Endothelial cell of umbilical vein (primary cell): ENCODE results near the gene VWA8.

Source experiments
- CTCF ChIP-seq, 2 donors: IDR thresholded peaks; 1 replicate in 1 of 2; 2 replicates in 1 of 2; pipeline ENCODE4 v1.5.1; 2011; ENCODE audit warnings: low read length in 2 of 2, mild to moderate bottlenecking in 2 of 2, moderate library complexity in 2 of 2, control low read depth in 1 of 2, inconsistent platforms in 1 of 2, low read depth in 1 of 2; ENCODE audit not compliant: insufficient read depth in 1 of 2; ENCODE audit errors: extremely low read depth in 1 of 2
- GATA2 ChIP-seq: IDR thresholded peaks from 2 replicates; pipeline ENCODE4 v1.7.0; 2011; ENCODE audit warnings: low read depth, mild to moderate bottlenecking, moderate library complexity, mixed read lengths, low read length; ENCODE audit not compliant: insufficient read length, insufficient read depth

GRCh38 chr13:41822560-41822959 is 138.3 kb downstream of the VWA8 start:
- TF ChIP-seq CTCF (IDR thresholded peaks at IDR 0.05; ENCODE audit: extremely low read depth in 1 of 2, insufficient read depth in 1 of 2, low read depth in 1 of 2, low read length in 2 of 2) (no peak), GATA2 (no peak)
